Stomach (tissue), 9 donors: Measurements from ENCODE around the gene ZNF789. TPM values are rescaled to one million over a fixed set of nuclear protein-coding genes. Genes with fewer than 3 reads are reported as not detected.

Experiments
- DNase-seq, 2 donors: peaks; one replicate each; pipeline versions ENCODE4 v3.0.0 to v3.0.0-alpha.2; 2013 to 2019
- H3K27ac ChIP-seq, 5 donors: fragments of 200-600 bp in 4 of 5; sonication (generic) in 4 of 5; one replicate each; pipeline ENCODE4 v1.5.1; 2013 to 2019; ENCODE audit warnings: mild to moderate bottlenecking in 1 of 5, moderate library complexity in 1 of 5
- H3K27me3 ChIP-seq, 3 donors: fragments of 200-600 bp; sonication (generic); one replicate each; pipeline ENCODE4 v1.5.1; 2017 to 2019; ENCODE audit warnings: mixed run types in 1 of 3
- H3K36me3 ChIP-seq, 4 donors: fragments of 200-600 bp; sonication (generic); 1 replicate in 3 of 4; 2 replicates in 1 of 4; pipeline ENCODE4 v1.5.1; 2016 to 2019
- H3K4me1 ChIP-seq, 4 donors: fragments of 200-600 bp; sonication (generic); one replicate each; pipeline ENCODE4 v1.5.1; 2016 to 2019
- H3K4me3 ChIP-seq, 4 donors: fragments of 200-600 bp; sonication (generic) in 3 of 4; one replicate each; pipeline ENCODE4 v1.5.1; 2016 to 2019; ENCODE audit warnings: mild to moderate bottlenecking in 1 of 4
- H3K9me3 ChIP-seq, 4 donors: fragments of 200-600 bp; sonication (generic); one replicate each; pipeline ENCODE4 v1.5.1; 2016 to 2019
- CTCF ChIP-seq, 7 experiments: fragments of 450-650 bp in 4 of 7; fragments of 200-600 bp in 3 of 7; sonication (generic) in 3 of 7; IDR thresholded peaks; one replicate each; pipeline ENCODE4 v1.5.1; 2016 to 2019; ENCODE audit warnings: antibody characterized with exemption in 7 of 7, control low read depth in 2 of 7, mild to moderate bottlenecking in 1 of 7
- EP300 ChIP-seq: sonication (generic); formaldehyde crosslinking; IDR thresholded peaks from one replicate; pipeline ENCODE4 v1.6.1; 2017; ENCODE audit warnings: antibody characterized with exemption
- POLR2A ChIP-seq, 4 donors: fragments of 450-650 bp; IDR thresholded peaks; one replicate each; pipeline ENCODE4 v1.6.1; 2016; ENCODE audit warnings: antibody characterized with exemption in 4 of 4, control low read depth in 2 of 4, mild to moderate bottlenecking in 1 of 4, moderate library complexity in 1 of 4
- POLR2AphosphoS5 ChIP-seq, 3 donors: sonication (generic); formaldehyde crosslinking; IDR thresholded peaks; one replicate each; pipeline ENCODE4 v1.6.1; 2016; ENCODE audit warnings: antibody characterized with exemption in 3 of 3
- WGBS, 5 donors: extraction: QIAGEN DNeasy Blood & Tissue Kit in 3 of 5; methylation state at CpG; one replicate each; pipeline versions ENCODE4 v1.1.5 to v1.1.7; 2013 to 2018; 5-methylcytosine and 5-hydroxymethylcytosine counted together
- intact Hi-C: fragments of 100-400 bp; cut with DNase I; formaldehyde crosslinking; loops from one replicate; pipeline ENCODE4 v1.15.1; 2023; ENCODE audit warnings: low total_unique reads
- polyA plus RNA-seq, 3 donors: library from polyadenylated mRNA; stranded (reverse); fragments of 200-250 nt; gene quantifications; one replicate each; pipeline ENCODE4 v1.2.3, GENCODE V29; 2013
- total RNA-seq, 5 donors: library from RNA; depleted of rRNA; stranded (reverse); fragments of >200 nt; gene quantifications; one replicate each; pipeline versions ENCODE4 v1.1.0 to v1.2.3, GENCODE V29; 2014 to 2016
- donor health status: healthy with polysubstance abuse.
- donor health status: Bipolar disorder and iron deficiency.
- donor health status: healthy.

Gene ZNF789
- total and polyA plus RNA-seq, 8 donors = 6.6 to 55.6 (median 14.9) TPM

DNA sequence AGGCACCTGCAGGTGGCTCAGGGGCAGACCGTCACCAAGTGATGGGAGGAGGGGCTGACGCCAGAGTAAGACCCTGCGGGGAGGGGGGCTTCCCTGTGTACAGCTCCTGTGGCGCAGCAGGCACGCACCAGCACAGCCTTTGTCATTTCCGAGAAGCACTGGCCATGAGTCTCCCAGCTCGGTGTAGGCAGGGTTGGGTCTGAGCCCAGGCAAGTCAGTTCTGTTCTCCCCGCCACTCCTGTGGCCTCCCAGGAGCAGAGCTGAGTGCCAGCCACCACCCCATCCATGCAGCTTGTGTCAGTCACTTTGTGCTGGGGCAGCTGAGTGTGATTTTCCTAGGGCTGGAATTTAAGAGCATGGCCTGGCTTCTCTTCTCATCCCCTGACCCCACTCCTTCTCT, 20.8 kb upstream of the ZNF789 start:
- no peak for DNase-seq
- TF ChIP-seq POLR2AphosphoS5 (IDR thresholded peaks at IDR 0.05) (no peak), CTCF (IDR thresholded peaks at IDR 0.05) (no peak), EP300 (no peak), POLR2A (IDR thresholded peaks at IDR 0.05) (no peak)
- Histone ChIP-seq H3K36me3 (peaks cover 67 to 100% (median 100%) of the 10 kb centered on the region in 4 donors), H3K9me3 (no peaks in the 10 kb centered on the region), H3K4me1 (no peaks in the 10 kb centered on the region), H3K27me3 (no peaks in the 10 kb centered on the region), H3K27ac (no peak overlapping the region), H3K4me3 (no peak overlapping the region)
- 80 to 93% (median 88%) methylated on average over 1 to 8 of the region's 8 CpGs for WGBS, 5 donors
- intact Hi-C loops = no loop called here

DNA sequence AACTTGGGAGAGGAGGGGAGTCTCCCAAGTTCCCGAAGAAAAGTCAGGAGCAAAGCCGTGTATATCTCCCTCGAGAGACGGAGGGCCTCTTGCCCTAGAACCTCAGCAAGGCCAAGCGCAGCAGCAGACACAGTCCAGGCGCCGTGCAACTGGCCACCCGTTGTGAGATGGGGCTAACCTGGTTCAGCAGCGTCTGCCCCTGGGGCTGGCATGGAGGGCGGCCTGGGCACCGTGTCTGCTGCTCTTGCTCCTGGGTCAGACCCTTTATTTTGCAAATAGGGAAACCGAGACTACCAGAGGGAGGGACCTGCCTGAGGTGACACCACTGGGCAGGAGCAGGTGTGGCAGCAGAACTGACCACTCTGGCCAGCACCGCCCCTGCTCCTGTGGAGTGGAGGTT, 20.1 kb upstream of the ZNF789 start:
- WGBS, 5 donors = 83 to 92% (median 90%) methylated on average over 9 to 13 of the region's 13 CpGs
- H3K36me3 ChIP-seq = peaks cover 73 to 100% (median 100%) of the 10 kb centered on the region in 4 donors
- no peaks in the 10 kb centered on the region for H3K9me3 ChIP-seq
- no peak for DNase-seq
- TF ChIP-seq POLR2AphosphoS5 (IDR thresholded peaks at IDR 0.05) = no peak
- intact Hi-C loops = no loop called here
- H3K4me3 ChIP-seq = no peak overlapping the region
- no peaks in the 10 kb centered on the region for H3K27me3 ChIP-seq
- H3K4me1 ChIP-seq = no peaks in the 10 kb centered on the region
- H3K27ac ChIP-seq = no peak overlapping the region

DNA sequence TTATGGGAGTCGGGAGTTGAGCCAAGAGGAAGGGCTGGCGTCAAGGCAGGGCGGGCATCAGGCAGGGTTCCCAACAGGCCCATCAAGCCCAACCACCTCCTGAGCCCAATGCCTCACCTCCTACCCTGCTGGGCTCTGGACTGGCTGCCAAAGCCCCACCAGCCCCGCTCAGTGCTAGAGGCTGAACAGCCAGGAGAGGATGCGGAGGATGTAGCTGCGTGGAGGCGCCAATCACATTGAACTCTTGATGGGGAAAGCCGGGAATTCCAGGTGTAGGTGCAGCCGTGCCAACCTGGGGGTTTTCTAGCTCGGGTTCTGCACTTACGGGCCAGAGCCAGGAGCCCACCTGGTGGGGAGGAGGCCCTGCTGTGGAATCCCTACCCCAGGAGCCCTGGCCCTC, 19.6 kb upstream of the ZNF789 start:
- H3K27me3 ChIP-seq = no peaks in the 10 kb centered on the region
- no peak overlapping the region for H3K27ac ChIP-seq
- 73 to 87% (median 76%) methylated on average over 10 to 11 of the region's 11 CpGs for WGBS, 5 donors
- TF ChIP-seq POLR2A (IDR thresholded peaks at IDR 0.05) = no peak
- no peak for TF ChIP-seq EP300
- no peak for TF ChIP-seq POLR2AphosphoS5 (IDR thresholded peaks at IDR 0.05)
- TF ChIP-seq CTCF (IDR thresholded peaks at IDR 0.05) = no peak
- H3K4me1 ChIP-seq = no peaks in the 10 kb centered on the region
- intact Hi-C loops = no loop called here
- peaks cover 73 to 100% (median 100%) of the 10 kb centered on the region in 4 donors for H3K36me3 ChIP-seq
- DNase-seq = no peak
- H3K9me3 ChIP-seq = no peaks in the 10 kb centered on the region
- no peak overlapping the region for H3K4me3 ChIP-seq

GRCh38 chr7:99455874-99456273, 16.8 kb upstream of the ZNF789 start:
- Histone ChIP-seq H3K9me3 (no peaks in the 10 kb centered on the region), H3K27me3 (no peaks in the 10 kb centered on the region), H3K27ac (no peak overlapping the region), H3K4me3 (no peak overlapping the region), H3K36me3 (peaks cover 68 to 100% (median 97%) of the 10 kb centered on the region in 4 donors), H3K4me1 (peaks cover 0 to 18% (median 9%) of the 10 kb centered on the region in 4 donors)
- TF ChIP-seq POLR2AphosphoS5 (IDR thresholded peaks at IDR 0.05) (no peak), CTCF (IDR thresholded peaks at IDR 0.05) (no peak), POLR2A (IDR thresholded peaks at IDR 0.05) (no peak), EP300 (no peak)
- intact Hi-C loops = no loop called here
- DNase-seq = no peak
- 73 to 84% (median 78%) methylated on average over 5 to 9 of the region's 9 CpGs for WGBS, 5 donors

- TF ChIP-seq POLR2AphosphoS5 (IDR thresholded peaks at IDR 0.05) (no peak), POLR2A (IDR thresholded peaks at IDR 0.05) (no peak), CTCF (IDR thresholded peaks at IDR 0.05) (no peak), EP300 (no peak)
- Histone ChIP-seq H3K27ac (no peak overlapping the region), H3K27me3 (no peaks in the 10 kb centered on the region), H3K36me3 (peaks cover 64 to 97% (median 94%) of the 10 kb centered on the region in 4 donors), H3K9me3 (no peaks in the 10 kb centered on the region), H3K4me3 (no peak overlapping the region), H3K4me1 (peaks cover 0 to 22% (median 13%) of the 10 kb centered on the region in 4 donors)
- DNase-seq = no peak
- 67 to 77% (median 72%) methylated on average over 13 of the region's 13 CpGs for WGBS, 5 donors
- intact Hi-C loops = no loop called here
These were observed 16.4 kb upstream of the ZNF789 start for GRCh38 chr7:99456288-99456687.
